Neural cell (in vitro differentiated cells): ENCODE data around the gene CREB3L2. TPM values are rescaled to one million over a fixed set of nuclear protein-coding genes. Genes with fewer than 3 reads are reported as not detected.

Source experiments
- H2AFZ ChIP-seq: fragments of 200-600, 300-800 bp; sonication (generic), shearing (Covaris generic); 2 replicates; pipeline ENCODE4 v1.6.0; 2014; ENCODE audit warnings: low read depth, mild to moderate bottlenecking, antibody characterized with exemption, low read length, moderate library complexity
- H3F3A ChIP-seq: fragments of 200-600 bp; shearing (Covaris generic); 2 replicates; pipeline ENCODE4 v1.6.1; 2016; ENCODE audit warnings: mild to moderate bottlenecking, moderate library complexity, mixed read lengths, antibody characterized with exemption, low read length; ENCODE audit not compliant: insufficient read depth, poor library complexity, severe bottlenecking
- H3K27ac ChIP-seq: fragments of 200-600, 300-800 bp; sonication (generic), shearing (Covaris generic); 2 replicates; pipeline ENCODE4 v1.5.1; 2014; ENCODE audit warnings: mild to moderate bottlenecking, low read length, moderate library complexity
- H3K27me3 ChIP-seq: fragments of 300-800, 200-600 bp; sonication (generic), shearing (Covaris generic); 2 replicates; pipeline ENCODE4 v1.6.0; 2014; ENCODE audit warnings: mild to moderate bottlenecking, low read depth, low read length, moderate library complexity; ENCODE audit not compliant: insufficient read depth
- H3K36me3 ChIP-seq: fragments of 300-800, 200-600 bp; sonication (generic), shearing (Covaris generic); 2 replicates; pipeline ENCODE4 v1.5.1; 2014; ENCODE audit warnings: mild to moderate bottlenecking, antibody characterized with exemption, low read length, moderate library complexity; ENCODE audit not compliant: insufficient read depth
- H3K4me2 ChIP-seq: fragments of 300-800, 200-600 bp; sonication (generic), shearing (Covaris generic); 2 replicates; pipeline ENCODE4 v1.6.0; 2014; ENCODE audit warnings: mild to moderate bottlenecking, low read length
- H3K4me3 ChIP-seq: fragments of 300-800, 200-600 bp; sonication (generic), shearing (Covaris generic); 2 replicates; pipeline ENCODE4 v1.5.1; 2014; ENCODE audit warnings: mild to moderate bottlenecking, low read length, moderate library complexity
- H3K79me2 ChIP-seq: fragments of 200-600 bp; shearing (Covaris generic); replicated peaks from 2 replicates; pipeline ENCODE4 v1.6.0; 2014; ENCODE audit warnings: mild to moderate bottlenecking, low read length, moderate library complexity; ENCODE audit not compliant: insufficient read depth
- H3K9ac ChIP-seq: fragments of 300-800, 200-600 bp; sonication (generic), shearing (Covaris generic); 2 replicates; pipeline ENCODE4 v1.6.1; 2016; ENCODE audit warnings: mild to moderate bottlenecking, low read length, mixed read lengths
- H3K9me2 ChIP-seq: fragments of 200-600 bp; shearing (Covaris generic); 2 replicates; pipeline ENCODE4 v1.6.1; 2016; ENCODE audit warnings: mild to moderate bottlenecking, low read length, mixed read lengths; ENCODE audit not compliant: insufficient read depth
- H3K9me3 ChIP-seq: fragments of 200-600, 300-800 bp; sonication (generic), shearing (Covaris generic); 2 replicates; pipeline ENCODE4 v1.6.1; 2016; ENCODE audit warnings: mild to moderate bottlenecking, mixed run types, low read length, moderate library complexity, mixed read lengths
- H4K20me1 ChIP-seq: fragments of 200-600 bp; shearing (Covaris generic); 2 replicates; pipeline ENCODE4 v1.6.1; 2016; ENCODE audit warnings: mild to moderate bottlenecking, mixed run types; ENCODE audit not compliant: insufficient read depth
- EP300 ChIP-seq: fragments of 450-650 bp; conservative IDR thresholded peaks from 2 replicates; pipeline ENCODE4 v1.6.1; 2014; ENCODE audit warnings: antibody characterized with exemption, mild to moderate bottlenecking, moderate library complexity; ENCODE audit not compliant: poor library complexity, severe bottlenecking
- EZH2 ChIP-seq: fragments of 200-600, 300-800 bp; shearing (Covaris generic), sonication (generic); IDR thresholded peaks from 2 replicates; pipeline ENCODE4 v1.6.1; 2014; ENCODE audit warnings: antibody characterized with exemption, low read length, borderline replicate concordance, mild to moderate bottlenecking; ENCODE audit not compliant: insufficient read depth, poor library complexity, severe bottlenecking
- MXI1 ChIP-seq: fragments of 450-650 bp; conservative IDR thresholded peaks from 2 replicates; pipeline ENCODE4 v1.6.1; 2014; ENCODE audit warnings: antibody characterized with exemption, mild to moderate bottlenecking; ENCODE audit not compliant: poor library complexity, severe bottlenecking
- POLR2AphosphoS5 ChIP-seq: IDR thresholded peaks from 2 replicates; pipeline ENCODE4 v1.6.1; 2012
- RAD21 ChIP-seq: fragments of 450-650 bp; conservative IDR thresholded peaks from 2 replicates; pipeline ENCODE4 v1.6.1; 2014; ENCODE audit warnings: antibody characterized with exemption, mild to moderate bottlenecking, moderate library complexity
- SMC3 ChIP-seq: fragments of 450-650 bp; conservative IDR thresholded peaks from 2 replicates; pipeline ENCODE4 v1.6.1; 2014; ENCODE audit warnings: antibody characterized with exemption, mild to moderate bottlenecking, moderate library complexity; ENCODE audit not compliant: poor library complexity
- TAF1 ChIP-seq: IDR thresholded peaks from 2 replicates; pipeline ENCODE4 v1.6.1; 2012; ENCODE audit warnings: low read depth
- polyA plus RNA-seq: library from polyadenylated mRNA; depleted of rRNA; stranded (reverse); fragments of >200 nt; gene quantifications from 2 replicates; pipeline ENCODE4 v1.2.3, GENCODE V29; 2014
- TF ChIP-seq, protein P1 (sequence below): IDR thresholded peaks from 2 replicates; pipeline ENCODE4 v1.6.1; 2012; ENCODE audit warnings: borderline replicate concordance
- TF ChIP-seq, protein P2 (sequence below): fragments of 450-650 bp; IDR thresholded peaks from 2 replicates; pipeline ENCODE4 v1.5.1; 2014; ENCODE audit warnings: antibody characterized with exemption, mild to moderate bottlenecking, moderate library complexity; ENCODE audit not compliant: poor library complexity, severe bottlenecking

Gene CREB3L2
- polyA plus RNA-seq, 1 donor from 2014 or later: 1.5 TPM

DNA sequence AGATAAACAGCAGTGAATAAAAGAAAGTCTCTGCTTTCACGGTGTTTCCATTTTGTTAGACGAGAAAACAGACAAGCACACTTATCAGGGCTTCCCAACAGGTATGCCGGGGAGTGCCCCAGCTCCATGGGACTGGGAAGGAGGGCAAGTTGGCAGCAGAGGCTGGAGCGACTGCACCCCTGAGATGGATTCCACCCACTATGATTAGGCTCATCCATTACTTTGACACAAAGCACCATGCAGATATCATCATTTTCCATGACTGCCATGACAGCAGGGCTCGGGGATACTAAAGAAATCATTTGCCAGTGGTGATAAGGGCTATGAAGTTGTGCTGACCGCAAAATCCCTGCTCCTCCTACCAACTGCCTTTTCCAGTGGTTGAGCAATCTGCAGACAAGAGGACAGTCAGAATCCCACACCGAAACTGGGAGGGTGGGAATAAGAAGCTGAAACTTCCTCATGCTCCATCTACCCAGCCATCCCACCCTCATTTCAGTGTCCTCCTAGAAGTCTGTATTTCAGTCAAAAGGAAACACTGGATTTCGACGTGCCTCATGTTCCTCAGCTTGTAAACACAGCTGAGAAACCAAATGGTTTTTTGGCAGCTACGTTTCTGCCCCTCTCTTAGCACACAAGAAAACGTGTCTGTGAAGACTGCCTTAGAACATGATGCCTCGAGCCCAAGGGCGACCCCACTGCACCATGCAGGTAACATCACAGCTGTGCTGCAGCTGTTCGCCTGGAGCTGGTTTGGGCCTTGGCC, 15.5 kb downstream of the CREB3L2 start:
- H3K4me3 ChIP-seq: no peak overlapping the region
- H3K36me3 ChIP-seq: no peaks in the 10 kb centered on the region
- no peak for TF ChIP-seq RAD21
- no peak for TF ChIP-seq SMC3
- TF ChIP-seq, protein P1, sequence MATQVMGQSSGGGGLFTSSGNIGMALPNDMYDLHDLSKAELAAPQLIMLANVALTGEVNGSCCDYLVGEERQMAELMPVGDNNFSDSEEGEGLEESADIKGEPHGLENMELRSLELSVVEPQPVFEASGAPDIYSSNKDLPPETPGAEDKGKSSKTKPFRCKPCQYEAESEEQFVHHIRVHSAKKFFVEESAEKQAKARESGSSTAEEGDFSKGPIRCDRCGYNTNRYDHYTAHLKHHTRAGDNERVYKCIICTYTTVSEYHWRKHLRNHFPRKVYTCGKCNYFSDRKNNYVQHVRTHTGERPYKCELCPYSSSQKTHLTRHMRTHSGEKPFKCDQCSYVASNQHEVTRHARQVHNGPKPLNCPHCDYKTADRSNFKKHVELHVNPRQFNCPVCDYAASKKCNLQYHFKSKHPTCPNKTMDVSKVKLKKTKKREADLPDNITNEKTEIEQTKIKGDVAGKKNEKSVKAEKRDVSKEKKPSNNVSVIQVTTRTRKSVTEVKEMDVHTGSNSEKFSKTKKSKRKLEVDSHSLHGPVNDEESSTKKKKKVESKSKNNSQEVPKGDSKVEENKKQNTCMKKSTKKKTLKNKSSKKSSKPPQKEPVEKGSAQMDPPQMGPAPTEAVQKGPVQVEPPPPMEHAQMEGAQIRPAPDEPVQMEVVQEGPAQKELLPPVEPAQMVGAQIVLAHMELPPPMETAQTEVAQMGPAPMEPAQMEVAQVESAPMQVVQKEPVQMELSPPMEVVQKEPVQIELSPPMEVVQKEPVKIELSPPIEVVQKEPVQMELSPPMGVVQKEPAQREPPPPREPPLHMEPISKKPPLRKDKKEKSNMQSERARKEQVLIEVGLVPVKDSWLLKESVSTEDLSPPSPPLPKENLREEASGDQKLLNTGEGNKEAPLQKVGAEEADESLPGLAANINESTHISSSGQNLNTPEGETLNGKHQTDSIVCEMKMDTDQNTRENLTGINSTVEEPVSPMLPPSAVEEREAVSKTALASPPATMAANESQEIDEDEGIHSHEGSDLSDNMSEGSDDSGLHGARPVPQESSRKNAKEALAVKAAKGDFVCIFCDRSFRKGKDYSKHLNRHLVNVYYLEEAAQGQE: no peak
- TF ChIP-seq EZH2: no peak
- TF ChIP-seq EP300: no peak
- TF ChIP-seq MXI1: no peak
- TF ChIP-seq, protein P2, sequence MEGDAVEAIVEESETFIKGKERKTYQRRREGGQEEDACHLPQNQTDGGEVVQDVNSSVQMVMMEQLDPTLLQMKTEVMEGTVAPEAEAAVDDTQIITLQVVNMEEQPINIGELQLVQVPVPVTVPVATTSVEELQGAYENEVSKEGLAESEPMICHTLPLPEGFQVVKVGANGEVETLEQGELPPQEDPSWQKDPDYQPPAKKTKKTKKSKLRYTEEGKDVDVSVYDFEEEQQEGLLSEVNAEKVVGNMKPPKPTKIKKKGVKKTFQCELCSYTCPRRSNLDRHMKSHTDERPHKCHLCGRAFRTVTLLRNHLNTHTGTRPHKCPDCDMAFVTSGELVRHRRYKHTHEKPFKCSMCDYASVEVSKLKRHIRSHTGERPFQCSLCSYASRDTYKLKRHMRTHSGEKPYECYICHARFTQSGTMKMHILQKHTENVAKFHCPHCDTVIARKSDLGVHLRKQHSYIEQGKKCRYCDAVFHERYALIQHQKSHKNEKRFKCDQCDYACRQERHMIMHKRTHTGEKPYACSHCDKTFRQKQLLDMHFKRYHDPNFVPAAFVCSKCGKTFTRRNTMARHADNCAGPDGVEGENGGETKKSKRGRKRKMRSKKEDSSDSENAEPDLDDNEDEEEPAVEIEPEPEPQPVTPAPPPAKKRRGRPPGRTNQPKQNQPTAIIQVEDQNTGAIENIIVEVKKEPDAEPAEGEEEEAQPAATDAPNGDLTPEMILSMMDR: no peak
- no peak for TF ChIP-seq POLR2AphosphoS5
- TF ChIP-seq TAF1: no peak
- no peaks in the 10 kb centered on the region for H3F3A ChIP-seq
- H3K27ac ChIP-seq: no peak overlapping the region
- H3K79me2 ChIP-seq: no peaks in the 10 kb centered on the region
- H3K4me2 ChIP-seq: no peak overlapping the region
- no peaks in the 10 kb centered on the region for H4K20me1 ChIP-seq
- H3K9me3 ChIP-seq: no peaks in the 10 kb centered on the region
- H3K27me3 ChIP-seq: no peaks in the 10 kb centered on the region
- no peak overlapping the region for H2AFZ ChIP-seq
- H3K9me2 ChIP-seq: no peaks in the 10 kb centered on the region
- H3K9ac ChIP-seq: no peak overlapping the region

DNA sequence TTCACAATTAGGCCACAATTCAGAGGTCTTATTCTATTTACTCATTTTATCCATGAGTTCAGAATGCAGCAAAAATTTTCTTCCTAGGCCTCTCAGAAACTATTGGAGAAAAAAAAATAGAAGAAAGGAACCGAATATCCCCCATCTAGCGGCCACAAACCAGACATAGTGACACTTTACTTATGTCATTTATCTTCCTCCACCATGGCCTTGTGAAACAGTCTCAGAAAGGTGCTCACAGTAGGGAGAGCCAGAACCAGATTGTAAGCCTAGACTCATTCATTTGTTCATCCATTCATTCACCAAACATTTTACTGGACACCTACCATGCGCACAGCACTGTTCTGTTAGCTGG, 16.0 kb downstream of the CREB3L2 start:
- Histone ChIP-seq H2AFZ (no peak overlapping the region), H3K9me3 (no peaks in the 10 kb centered on the region), H3K36me3 (no peaks in the 10 kb centered on the region), H3F3A (no peaks in the 10 kb centered on the region), H3K4me2 (no peak overlapping the region), H3K27me3 (no peaks in the 10 kb centered on the region), H3K27ac (no peak overlapping the region), H3K79me2 (no peaks in the 10 kb centered on the region), H3K4me3 (no peak overlapping the region), H3K9me2 (no peaks in the 10 kb centered on the region), H4K20me1 (no peaks in the 10 kb centered on the region), H3K9ac (no peak overlapping the region)
- no peak for TF ChIP-seq RAD21
- no peak for TF ChIP-seq EP300
- TF ChIP-seq, protein P2: no peak
- TF ChIP-seq POLR2AphosphoS5: no peak
- TF ChIP-seq TAF1: no peak
- TF ChIP-seq EZH2: no peak
- no peak for TF ChIP-seq SMC3
- TF ChIP-seq MXI1: no peak
- TF ChIP-seq, protein P1: no peak
